Stimulated activated CD8-positive, alpha-beta memory T cell treated with anti-CD3 and anti-CD28 coated beads, Interleukin-15, amount 100 ng/mL, for 48 hours (primary cell): ENCODE results near the gene CMTM3.
"Not testable (repeated sequence)": the region's sequence is repeated elsewhere in the genome, so short reads cannot be mapped to it uniquely, and the experiment has no call there.

Experiments
- DNase-seq, 2 donors: peaks; one replicate each; pipeline ENCODE4 v3.0.0-alpha.2; 2020; ENCODE audit warnings: low read depth in 2 of 2

The CMTM3 gene

DNA sequence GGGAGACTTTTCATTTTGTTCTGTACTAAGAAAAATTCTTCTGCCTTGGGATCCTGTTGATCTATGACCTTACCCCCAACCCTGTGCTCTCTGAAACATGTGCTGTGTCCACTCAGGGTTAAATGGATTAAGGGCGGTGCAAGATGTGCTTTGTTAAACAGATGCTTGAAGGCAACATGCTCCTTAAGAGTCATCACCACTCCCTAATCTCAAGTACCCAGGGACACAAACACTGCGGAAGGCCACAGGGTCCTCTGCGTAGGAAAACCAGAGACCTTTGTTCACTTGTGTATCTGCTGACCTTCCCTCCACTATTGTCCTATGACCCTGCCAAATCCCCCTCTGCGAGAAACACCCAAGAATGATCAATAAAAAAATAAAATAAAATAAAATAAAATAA, 27.1 kb downstream of the CMTM3 start:
- DNase-seq: not testable (repeated sequence)

DNA sequence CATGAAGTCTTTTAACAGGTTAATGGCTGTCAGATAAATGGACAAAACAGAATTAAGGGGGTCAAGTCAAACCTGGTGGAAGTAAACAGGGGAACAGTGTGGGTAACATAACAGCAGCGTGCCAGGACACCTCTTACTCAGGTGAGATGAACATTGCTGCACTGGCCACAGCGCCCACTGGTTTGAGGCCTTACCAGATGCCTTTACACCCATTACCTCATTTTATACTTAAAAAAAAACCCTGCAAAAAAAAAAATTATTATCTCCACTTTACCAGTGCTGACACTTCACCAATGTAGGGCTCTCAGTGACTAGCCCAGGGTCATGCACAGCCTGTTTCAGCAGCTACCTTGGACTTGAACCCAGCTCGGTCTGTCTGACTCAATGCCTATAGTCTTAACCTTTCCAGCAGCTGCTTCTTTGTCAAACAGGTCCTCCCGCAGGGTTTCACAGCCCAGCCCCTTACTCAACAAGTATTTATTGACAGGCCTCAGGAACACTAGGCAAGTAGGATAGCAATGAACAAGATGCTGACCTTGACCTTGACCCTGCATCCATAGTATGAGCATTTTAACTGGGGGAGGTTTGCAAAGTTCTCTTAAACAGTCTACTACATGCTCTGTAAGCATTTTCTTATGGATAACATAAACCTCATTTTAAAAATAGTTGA, 30.2 kb downstream of the CMTM3 start:
- DNase-seq: no peak

DNA sequence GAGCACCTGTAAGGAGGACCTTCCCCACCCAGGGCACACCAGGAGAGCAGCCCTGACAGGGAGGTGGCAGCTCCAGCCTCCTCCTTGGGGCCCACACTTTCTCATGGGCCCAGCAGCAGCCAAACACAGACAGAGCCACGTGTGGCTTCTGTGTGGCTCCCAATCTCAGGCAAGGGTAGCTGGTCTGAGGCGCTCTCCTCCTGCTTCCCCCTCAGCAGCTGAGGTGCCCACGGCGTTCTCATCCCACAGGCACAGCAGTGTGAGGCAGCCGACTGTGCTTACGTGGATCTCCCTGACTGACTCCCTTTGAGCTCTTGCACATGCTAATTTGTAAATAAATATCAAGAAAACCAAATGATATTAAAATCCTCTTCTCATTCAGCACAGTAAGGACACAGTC, 30.9 kb downstream of the CMTM3 start:
- DNase-seq: no peak

- no peak for DNase-seq
These were observed 31.7 kb downstream of the CMTM3 start for GRCh38 chr16:66636199-66636598.

GRCh38 chr16:66637806-66638205, 33.3 kb downstream of the CMTM3 start:
- DNase-seq: no peak

GRCh38 chr16:66639091-66639885, 34.8 kb downstream of the CMTM3 start:
- DNase-seq: no peak

DNA sequence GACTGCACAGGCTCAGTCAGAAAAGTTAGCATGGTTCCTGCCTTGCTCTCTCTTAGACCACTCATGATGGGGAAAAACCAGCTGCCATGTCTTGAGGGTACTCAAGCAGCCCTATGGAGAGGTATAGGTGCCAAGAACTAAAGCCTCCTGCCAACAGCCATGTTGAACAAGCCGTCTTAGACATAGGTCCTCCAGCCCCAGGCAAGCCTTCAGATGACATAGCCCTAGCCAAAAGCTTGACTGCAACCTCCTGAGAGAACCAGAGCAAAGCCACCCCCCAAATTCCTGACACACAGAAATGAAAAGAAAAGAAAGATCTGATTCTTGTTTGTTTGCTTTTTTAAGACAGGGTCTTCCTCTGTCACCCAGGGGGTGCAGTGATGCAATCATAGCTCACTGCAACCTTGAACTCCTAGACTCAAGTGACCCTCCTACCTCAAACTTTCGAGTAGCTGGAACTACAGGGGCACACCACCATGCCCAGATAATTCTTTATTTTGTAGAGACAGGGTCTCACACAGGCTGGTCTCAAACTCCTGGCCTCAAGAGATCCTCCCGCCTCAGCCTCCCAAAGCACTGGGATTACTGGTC, 36.3 kb downstream of the CMTM3 start:
- DNase-seq: no peak

DNA sequence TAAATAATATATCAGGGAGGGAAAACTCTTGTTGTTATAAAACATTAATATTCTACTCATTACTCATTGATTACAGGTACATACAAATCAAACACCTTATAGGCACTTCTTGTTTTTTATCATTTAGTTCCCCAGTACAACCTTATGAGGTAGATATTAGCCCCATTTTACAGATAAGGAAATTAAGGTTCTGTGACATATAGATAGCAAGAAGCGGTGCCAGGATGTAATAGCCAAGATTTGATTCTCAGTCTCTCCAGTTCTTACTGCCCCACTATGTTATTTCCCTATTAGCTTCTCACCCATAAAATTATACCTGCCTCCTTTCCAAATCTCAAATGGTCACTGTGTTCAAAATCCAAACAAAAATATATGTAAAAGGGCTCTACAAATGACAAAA, 36.9 kb downstream of the CMTM3 start:
- DNase-seq: no peak

DNA sequence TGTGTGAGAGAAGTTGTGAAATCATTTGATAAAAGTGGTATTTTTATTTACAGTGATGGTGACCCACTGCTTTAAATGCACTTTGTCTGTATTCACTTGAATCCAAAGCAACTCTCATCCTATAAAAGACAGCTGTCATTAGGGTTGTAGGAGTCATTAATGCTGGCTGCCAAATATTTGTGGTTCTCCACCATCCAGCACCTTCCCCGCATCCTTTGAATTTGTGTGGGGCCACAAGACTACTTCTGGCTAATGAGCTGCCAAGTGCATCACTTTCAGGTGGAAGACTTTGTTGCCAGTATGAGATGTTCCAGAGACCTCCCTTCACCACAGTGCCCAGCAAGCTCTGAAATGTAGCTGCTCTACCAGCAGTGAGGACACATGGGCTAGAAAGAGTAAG, 43.4 kb downstream of the CMTM3 start:
- DNase-seq: no peak

DNA sequence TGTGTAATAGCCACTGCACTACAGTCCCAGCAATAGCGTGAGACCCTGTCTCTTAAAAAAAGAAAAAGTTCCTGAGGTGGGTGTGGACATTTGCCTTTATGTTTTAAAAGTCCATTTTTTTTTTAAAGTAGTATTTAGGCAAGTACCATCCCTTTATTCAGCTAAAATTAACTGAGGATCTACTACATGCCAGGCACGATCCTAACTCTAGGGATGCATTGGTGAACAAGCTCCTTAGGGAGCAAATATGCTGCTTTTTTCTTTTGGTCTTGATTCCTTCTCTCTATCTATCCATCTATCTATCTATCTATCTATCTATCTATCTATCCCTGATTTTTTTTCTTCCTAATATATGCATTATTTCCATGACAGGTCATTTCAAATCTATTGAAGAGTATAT, 44.7 kb downstream of the CMTM3 start:
- no peak for DNase-seq

DNA sequence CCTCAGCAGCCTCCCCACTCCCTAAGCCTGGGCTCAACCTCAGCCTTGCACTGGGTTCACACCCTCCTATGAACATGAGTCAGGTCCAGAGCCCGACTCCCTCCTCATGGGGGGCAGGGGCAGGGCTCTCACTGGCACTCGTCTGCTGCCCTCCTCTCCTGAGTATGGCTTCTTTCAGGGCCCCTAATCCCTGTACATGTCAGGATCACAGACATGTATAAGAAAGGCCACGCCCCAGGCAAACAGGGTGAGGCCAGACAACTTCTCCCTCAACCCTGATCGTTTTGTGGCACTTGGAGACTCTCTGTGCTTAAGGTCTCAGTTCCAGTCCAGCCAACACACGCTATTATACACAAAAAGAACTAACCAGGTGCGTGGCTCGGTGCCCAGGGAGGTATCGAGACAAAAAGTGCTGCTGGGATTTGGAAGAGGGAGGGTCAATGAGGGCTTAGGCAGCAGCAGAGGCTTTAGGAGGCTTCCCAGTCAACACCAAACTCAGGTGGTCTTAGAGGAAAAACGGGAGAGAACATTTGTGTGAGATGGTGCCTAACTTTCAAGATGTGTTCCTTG, 45.2 kb downstream of the CMTM3 start:
- DNase-seq: no peak

GRCh38 chr16:66650707-66651473, 46.4 kb downstream of the CMTM3 start:
- DNase-seq: peak; percentile 54 to 61

GRCh38 chr16:66651474-66651765, 46.9 kb downstream of the CMTM3 start:
- DNase-seq: no peak

DNA sequence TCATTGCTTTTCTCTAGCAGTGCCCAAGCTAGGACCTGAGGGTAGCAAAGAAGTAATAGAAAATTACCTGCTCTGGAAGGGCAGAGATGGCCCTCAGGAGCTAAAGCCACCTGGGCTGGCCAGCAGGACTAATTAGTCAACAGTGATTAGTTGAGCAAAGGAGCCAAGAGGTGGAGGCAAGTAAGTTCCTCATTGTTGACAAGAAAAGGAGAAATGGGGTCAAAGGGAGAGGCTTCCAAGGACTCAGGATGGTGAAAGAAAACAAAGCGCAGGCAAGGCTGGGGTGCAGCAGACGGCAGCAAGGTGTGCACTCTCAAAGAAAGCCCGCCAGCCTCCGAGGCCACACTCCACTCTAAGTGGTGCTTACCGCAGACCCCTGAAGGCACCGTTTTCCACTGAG, 47.5 kb downstream of the CMTM3 start:
- DNase-seq: no peak

GRCh38 chr16:66652661-66653360, 48.3 kb downstream of the CMTM3 start:
- no peak for DNase-seq

DNA sequence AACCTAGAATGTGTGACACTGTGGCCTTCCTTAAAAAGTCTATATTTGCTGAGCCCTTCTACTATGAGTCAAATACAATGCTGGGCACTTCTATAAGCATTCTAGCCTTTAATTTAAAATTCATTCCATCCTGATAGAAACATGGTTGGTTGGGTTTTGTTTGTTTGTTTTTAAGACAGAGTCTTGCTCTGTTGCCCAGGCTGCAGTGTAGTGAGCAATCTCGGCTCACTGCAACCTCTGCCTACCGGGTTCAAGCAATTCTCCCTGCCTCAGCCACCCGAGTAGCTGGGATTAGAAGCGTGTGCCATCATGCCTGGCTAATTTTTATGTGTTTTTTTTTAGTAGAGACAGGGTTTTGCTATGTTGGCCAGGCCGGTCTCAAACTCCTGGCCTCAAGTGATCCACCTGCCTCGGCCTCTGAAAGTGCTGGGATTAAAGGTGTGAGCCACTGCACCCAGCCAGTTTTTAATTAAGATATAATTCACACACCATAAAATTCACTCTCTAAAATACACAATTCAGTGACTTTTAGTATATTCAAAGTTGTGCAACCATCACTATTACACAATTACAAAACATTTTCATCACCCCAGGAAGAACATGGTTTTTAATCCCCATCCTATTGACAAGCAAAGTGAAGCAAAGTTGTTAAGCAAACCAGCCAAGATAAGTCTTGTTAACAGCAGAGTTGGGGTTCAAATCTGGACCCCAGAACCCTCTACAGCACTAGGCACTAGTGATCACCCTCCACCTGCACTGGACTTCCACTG, 49.3 kb downstream of the CMTM3 start:
- DNase-seq: no peak

DNA sequence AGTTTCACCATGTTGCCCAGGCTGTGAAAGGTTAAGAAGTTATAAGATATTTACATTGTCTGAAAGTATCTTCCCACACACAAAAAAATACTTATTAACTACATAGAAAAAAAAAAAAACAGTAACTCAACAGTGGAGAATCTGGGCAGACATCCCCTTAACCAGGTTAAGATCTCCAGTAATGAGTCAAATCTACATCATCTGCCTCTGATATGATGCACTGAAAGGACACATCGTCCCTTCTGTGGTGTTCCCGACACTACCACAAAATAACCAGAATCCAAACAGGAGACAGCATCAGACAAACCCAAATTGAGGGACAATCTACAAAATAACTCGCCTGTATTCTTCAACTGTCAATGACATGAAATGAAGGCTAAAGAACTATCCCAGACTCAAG, 52.0 kb downstream of the CMTM3 start:
- no peak for DNase-seq

DNA sequence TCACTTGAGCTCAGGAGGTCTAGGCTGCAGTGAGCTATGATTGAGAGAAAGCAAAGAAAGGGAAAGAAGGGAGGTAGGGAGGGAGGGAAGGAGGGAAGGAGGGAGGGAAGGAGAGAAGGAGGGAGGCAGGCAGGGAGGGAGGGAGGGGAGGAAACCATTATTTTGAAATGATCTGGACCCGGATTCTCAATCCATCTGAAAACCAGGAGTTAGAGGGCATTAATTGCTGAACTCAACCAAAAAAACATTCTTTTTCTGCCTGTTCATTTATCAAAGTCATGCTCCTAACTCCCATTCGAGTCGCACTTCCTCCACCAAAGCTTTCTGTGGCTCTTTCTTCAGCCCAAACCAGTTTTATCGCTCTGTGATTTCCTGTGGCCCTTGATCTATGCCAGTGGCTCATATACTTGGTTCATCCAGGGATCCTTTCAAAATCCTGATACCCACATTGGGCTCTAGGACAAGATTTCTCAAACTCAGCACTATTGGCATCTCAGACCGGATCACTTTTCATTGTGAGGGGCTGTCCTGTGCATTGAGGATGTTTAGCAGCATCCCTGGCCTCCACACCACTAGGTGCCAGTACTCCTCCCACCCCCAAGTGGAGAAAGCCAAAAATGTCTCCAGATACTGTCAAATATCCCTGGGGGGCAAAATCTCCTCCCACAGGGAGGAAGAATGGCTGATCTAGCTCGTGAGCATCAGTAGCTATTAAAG, 53.8 kb downstream of the CMTM3 start:
- DNase-seq: no peak

DNA sequence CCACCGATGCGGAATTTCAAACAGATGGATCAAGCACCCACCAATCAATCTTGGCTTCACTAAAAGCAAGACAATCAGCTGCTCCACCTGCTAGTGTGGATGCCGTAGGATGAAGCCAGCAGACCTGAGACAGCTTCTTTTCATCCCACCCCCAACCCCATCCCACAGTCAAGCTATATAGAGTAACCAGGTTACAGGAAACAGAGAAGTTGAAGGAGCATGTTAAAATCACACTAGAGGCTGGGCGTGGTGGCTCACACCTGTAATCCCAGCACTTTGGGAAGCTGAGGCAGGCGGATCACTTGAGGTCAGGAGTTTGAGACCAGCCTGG, 54.3 kb downstream of the CMTM3 start:
- no peak for DNase-seq
